ENCODE results near the gene SLC17A5.

DNA sequence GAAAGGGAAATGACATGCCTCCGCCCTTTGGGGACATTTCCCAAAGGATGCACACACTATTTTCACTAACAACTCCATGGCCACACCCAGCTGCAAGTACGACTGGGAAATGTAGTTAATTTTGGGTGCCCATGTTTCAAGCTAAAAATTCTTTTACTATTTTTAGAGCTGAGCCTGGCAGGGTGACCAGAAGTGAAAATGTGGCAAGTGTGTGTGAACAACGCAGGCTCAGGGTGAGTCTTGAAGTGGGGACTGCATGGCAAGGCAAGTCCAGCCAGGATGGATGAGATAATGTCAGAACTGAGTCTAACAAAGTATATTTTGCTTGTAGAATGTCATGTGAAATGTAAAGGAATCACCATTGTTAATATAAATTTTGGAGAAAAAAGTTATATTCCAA is 25.2 kb upstream of the SLC17A5 start:
- TF ChIP-seq, protein P1, sequence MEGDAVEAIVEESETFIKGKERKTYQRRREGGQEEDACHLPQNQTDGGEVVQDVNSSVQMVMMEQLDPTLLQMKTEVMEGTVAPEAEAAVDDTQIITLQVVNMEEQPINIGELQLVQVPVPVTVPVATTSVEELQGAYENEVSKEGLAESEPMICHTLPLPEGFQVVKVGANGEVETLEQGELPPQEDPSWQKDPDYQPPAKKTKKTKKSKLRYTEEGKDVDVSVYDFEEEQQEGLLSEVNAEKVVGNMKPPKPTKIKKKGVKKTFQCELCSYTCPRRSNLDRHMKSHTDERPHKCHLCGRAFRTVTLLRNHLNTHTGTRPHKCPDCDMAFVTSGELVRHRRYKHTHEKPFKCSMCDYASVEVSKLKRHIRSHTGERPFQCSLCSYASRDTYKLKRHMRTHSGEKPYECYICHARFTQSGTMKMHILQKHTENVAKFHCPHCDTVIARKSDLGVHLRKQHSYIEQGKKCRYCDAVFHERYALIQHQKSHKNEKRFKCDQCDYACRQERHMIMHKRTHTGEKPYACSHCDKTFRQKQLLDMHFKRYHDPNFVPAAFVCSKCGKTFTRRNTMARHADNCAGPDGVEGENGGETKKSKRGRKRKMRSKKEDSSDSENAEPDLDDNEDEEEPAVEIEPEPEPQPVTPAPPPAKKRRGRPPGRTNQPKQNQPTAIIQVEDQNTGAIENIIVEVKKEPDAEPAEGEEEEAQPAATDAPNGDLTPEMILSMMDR (IDR thresholded peaks at IDR 0.05) = no peak
- TF ChIP-seq POLR2A (IDR thresholded peaks at IDR 0.05) = no peak

Data from adrenal gland (tissue), 5 donors.